GM19193 (cell line): Measurements from ENCODE around the gene REEP1.

Experiments
- POLR2A ChIP-seq: IDR thresholded peaks from 4 replicates; pipeline ENCODE4 v1.6.1; 2011; ENCODE audit not compliant: insufficient read depth, insufficient read length; ENCODE audit errors: extremely low read depth

Gene REEP1, protein sequence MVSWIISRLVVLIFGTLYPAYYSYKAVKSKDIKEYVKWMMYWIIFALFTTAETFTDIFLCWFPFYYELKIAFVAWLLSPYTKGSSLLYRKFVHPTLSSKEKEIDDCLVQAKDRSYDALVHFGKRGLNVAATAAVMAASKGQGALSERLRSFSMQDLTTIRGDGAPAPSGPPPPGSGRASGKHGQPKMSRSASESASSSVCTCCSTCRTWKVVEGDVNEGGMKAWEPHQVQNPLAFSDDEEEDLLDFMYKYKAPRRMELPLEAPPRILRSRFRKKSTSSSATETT

DNA sequence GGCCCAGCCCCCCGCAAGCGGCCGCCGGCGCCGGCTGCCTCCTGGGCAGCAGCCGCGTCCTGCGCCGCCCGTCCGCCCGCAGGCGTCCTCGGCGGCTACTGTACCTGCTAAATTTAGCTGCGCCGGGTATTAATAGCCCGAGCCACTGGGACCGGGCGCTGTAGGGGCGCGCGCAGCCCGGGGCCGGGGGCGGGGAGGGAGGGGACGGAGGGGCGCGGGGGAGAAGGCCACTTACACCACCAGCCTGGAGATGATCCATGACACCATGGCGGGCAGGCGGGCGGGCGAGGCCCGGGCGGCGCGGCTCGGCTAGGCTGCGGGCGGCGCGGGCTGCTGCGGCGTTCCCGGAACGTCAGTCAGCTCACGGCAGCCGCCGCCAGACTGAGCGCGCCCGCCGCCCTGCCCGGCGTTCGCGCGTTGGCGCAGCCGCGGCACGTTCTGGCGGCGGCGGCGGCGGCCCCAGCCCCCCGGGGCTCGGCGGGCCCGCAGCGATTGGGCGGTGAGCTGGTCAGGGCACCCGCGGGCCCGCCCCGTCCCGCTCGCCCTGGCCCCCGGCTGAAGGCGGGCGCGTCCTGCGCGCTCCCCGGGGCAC, at the start of gene REEP1:
Gene REEP1, minus strand, starts transcription at position 383 of the 592 bp plus-strand sequence. Its CDS starts 116 bp downstream, at position 267.
- no peak for TF ChIP-seq POLR2A

DNA sequence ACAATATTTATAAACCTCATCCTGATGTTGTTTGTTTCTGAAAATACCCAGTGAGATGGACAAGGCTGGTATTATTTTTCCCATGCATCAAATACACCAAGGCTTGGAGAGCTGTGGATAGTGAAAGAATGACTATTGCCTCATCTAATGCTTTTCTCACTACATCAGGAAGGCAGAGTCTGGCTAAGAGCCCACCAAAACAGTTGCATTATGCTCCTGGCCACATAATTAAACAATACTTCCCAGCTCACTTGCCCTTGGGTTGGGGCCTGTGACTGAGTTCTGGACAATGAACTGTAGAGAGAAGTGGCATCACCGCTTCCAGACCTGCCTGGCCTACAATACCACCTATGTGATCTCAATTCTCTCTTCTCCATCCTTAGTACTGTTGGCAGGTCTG, 46.4 kb upstream of the REEP1 start:
- no peak for TF ChIP-seq POLR2A

DNA sequence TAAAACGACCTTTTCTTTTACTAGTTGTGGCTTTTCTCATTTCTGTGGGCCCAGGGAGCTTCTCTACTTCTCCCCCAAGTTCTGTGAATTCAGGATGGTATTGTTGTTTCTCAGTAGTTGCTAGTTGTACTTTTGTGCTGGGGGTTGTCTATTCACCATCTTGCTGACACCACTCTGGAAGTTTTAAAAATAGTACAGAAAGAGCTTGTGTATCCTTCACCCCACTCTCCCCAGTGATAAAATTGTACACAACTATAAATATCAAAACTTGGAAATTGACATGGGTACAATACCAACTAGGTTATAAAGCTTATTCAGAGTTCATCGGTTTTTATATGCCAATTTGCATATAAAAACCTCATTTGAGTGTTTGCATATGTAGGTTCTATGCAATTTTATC, 45.3 kb upstream of the REEP1 start:
- no peak for TF ChIP-seq POLR2A

DNA sequence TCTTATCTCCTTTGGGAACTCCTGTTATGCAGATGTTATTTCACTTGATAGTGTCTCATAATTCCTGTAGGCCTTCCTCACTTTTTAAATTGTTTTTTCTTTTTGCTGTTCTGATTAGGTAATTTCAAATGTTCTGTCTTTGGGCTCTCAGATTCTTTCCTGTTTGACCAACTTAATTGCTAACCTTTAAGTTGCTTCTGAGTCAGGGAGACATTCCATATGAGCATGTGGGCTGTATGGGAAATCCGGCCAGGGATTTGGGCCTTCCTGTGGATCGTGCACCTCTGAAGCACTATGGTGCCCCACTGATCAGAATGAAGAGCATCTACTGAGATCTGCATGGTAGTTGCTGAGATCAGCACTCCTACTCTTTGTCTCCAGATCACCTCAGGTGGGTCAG, 44.7 kb upstream of the REEP1 start:
- TF ChIP-seq POLR2A, result no peak

DNA sequence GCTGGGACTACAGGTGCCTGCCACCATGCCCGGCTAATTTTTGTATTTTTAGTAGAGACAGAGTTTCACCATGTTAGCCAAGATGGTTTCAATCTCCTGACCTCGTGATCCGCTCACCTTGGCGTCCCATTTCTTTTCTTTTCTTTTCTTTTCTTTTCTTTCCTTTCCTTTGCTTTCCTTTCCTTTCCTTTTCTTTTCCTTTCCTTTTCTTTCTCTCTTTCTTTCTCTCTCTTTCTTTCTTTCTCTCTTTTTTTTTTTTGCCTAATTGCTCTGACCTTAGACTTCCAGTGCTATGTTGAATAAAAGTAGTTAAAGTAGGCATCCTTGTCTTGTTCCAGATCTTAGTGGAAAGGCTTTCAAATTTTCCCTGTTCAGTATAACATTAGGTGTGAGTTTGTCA, 41.0 kb upstream of the REEP1 start:
- no peak for TF ChIP-seq POLR2A

DNA sequence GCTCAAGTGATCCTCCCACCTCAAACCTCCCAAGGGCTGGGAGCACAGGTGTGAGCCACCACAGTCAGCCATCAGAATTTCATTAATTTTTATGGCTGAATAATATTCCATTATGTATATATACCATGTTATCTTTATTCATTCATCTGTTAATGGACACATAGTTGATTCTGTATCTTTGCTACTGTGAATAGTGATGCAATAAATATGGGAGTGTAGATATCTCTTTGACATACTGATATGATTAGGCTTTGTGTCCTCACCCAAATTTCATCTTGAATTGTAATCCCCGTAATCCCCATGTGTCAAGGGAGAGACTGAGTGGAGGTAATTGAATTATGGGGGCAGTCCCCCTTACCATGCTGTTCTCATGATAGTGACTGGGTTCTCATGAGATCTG, 38.2 kb upstream of the REEP1 start:
- TF ChIP-seq POLR2A, result no peak

DNA sequence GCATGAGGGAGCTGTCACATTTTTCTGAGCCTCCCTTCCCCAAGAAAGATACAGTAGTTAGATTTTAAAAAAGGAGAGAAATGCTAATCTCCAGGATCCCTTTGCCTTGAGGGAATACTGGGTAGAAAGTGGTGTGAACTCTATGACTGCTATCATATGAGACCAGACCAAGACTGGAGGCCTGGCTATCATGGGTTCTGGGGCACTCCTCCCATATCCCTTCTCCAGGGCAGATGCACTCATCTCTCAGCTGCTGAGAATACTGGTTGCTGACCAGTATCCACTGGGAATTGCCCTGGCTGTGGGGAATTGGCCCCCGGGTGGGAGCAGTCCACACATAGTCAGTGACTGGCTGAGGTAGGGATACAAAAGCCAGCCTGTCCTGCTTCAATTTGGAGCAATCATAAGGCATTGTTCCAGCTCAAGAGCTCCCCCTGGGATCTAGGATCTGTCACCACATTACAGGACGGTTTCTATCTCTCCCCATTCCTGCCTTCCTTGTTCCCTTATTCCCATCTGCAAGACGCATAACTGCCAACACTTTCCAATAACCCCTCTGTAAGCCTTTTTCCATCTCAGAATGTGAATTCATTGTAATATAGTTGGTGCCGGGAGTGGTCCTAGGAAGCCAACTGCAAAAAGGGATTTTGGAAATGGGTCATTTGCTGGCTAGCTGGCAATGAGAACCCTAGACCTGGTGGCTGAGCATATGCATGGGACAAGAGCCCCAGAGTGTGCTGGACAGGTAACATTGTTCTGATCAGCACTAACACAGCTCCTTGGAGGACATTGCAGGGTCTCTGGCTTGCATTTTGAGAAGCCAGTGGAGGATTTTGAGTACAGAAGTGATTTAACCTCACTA, 35.4 kb upstream of the REEP1 start:
- no peak for TF ChIP-seq POLR2A

DNA sequence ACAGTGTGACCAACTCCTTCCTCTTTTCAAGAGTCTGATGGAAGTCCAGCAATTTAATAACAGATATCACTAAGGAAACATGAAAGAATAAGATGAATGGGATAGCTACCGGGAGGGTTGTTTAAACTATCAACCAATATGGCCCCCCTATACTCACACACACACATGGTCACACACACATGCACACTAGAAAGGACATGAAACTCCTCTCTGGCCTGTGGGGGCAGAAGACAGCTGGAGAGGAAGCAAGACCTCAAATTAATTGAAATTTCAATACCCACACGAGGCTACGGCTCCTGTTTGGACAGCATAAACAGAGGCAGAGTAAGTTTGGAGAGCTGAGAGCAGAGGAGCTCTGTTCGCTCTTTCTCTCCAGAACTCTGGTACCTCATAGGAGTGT, 34.7 kb upstream of the REEP1 start:
- no peak for TF ChIP-seq POLR2A

DNA sequence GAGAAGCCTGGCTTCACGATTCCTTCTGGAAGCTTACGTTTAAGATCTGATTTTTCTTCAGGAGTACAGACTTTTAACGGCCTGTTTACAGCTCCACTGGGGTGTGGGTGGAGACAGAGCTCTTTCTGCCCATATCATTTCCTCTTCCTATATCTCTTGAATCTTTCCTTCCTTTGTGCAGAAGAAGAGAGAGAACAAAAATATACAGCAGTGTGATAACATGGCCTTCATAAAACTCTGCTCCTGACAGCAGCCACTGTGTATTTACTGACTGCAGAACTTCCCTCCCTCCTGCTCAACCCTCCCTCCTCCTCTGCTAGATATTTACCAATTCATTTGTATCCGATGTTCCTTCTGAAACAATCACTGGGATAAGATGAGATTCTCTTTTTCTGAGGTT, 34.1 kb upstream of the REEP1 start:
- no peak for TF ChIP-seq POLR2A

DNA sequence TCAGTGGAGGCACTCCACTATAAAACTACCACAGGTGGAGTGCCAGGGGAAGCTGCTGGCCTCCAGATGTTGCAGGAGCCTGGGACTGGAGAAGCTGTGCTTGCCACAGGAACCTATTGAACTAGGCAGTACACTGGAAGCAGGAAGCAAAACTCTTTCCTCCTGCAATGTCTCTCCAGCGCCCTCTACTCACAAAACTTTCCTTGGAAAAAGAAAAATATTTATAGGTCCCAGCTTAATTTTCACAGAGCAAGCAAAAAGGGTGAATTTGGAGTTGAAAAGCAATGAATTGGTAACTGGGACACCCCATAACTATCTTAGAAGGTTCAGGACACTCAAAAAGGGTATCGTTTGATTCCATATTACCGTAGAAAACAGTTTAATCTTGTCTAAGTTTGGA, 33.2 kb upstream of the REEP1 start:
- TF ChIP-seq POLR2A, result no peak

DNA sequence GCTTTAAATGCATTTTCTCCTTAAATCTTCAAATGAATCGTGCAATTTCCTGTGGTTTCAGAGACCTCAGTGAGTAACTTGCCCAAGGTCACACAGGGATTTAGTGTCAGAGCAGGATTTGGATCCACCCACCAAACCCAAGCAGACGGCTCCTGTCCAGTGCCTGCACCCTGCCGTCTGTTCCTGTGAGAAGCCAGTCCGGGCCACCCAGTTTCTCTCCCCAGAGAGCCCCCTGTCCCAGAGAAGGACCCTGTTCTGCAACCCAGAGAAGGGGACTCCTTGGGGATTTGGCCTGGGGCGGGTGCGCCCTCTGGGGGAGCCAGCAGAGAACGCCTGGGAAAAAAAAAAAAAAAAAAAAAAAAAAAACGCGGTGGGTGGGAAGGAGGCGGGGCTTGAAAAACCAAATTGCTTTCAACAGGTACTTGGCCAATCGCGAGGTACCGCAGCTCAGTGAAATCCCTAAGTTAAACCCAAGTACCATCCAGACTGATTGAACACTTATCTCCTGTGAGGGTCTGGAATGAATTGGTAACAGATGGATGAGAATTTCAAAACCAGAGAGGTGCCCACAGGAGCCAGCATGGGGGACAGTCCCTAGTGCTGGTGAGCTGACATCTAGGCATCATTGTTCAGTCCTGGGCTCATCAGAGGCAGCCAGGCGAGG, 30.9 kb upstream of the REEP1 start:
- no peak for TF ChIP-seq POLR2A

DNA sequence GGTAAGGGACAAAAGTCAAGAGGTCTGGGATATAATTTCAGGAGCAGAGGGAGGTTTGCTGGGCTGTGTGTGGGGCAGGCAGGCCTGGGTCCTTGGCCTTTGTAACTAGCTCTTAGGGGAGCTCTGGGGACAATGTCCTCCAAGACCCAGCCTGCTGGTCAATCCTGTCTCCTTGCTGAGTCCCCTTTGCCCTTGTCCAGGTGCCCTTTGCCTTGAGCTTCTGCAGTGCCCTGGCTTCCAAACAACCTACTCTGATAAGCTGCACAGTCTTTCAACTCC, 30.0 kb upstream of the REEP1 start:
- no peak for TF ChIP-seq POLR2A

DNA sequence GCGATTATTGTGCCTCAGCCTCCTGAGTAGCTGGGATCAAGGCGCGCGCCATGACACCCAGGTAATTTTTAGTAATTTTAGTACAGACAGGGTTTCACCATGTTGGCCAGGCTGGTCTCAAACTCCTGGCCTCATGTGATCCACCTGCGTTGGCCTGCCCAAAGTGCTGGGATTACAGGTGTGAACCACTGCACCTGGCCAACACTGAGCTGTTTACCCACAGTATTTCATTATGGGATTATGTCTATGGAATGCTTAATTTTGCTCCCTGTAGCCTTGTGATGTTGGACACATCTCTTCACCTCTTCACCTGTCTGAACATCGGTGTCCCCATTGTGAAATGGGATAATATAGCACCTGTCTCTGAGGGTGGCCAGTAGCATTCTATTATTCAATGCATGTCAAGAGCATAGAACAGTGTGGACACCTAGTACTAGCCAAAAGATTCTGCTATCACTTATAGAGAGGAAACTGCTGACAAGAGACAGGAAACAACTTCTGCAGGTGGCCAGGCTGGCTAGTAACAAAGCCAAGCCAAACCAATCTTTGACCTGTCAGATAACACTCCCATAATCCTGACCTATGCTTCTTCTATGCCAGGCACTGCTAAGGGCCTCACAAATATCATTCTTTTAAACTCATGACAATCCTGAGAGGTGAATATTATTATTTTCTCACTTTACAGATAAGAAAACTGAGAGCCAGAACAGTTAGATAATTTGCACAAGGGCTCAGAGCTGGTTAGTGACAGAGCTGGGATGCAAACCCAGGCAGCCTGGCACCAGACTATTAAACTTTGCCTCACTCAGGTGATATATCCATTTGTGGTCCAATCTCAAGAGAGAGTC, 29.4 kb upstream of the REEP1 start:
- no peak for TF ChIP-seq POLR2A

DNA sequence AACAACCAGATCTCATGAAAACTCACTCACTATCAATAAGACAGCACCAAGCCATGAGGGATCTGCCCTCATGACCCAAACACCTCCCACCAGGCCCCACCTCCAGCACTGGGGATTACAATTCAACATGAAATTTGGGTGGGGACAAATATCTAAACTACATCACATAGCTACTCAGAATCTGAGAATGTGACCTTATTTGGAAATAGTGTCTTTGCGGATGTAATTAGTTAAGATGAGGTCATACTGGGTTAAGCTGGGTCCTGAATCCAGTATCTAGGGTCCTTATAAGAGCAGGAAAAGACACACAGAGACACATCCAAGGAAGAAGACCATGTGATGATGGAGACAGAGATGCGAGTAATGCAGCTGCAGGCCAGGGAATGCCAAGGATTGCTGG, 27.5 kb upstream of the REEP1 start:
- no peak for TF ChIP-seq POLR2A

DNA sequence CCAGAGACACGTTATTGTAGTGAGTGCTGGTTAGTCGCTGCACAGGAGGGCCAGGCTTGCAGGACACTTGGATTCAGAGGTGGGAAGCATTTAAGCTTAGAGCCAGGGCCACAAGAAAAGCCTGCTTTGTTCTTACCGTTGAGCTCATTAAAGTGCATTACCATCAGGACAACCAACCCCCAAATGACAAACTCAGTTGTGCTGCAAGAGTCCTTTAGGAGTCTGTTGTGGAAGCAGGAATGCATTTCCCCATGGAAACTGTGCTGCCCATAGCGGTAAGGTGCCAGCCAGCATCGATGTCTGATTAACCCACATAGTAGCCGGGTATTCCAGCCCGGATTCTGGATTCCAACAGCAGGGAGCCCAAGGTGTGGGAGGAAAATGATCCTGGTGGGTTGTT, 23.4 kb upstream of the REEP1 start:
- no peak for TF ChIP-seq POLR2A
